GM12878 (cell line): Measurements from ENCODE around the gene RALGAPB. TPM values are rescaled to one million over a fixed set of nuclear protein-coding genes. Genes with fewer than 3 reads are reported as not detected.

Experiments used
- ATAC-seq: fragments of 200-7000 bp; cut with Tn5 transposase; 3 replicates; pipeline ENCODE4 v1.9.1; 2020; ENCODE audit warnings: mild to moderate bottlenecking, moderate library complexity
- BruUV-seq: library from RNA; stranded (reverse); fragments of 400-500 nt; replicated peaks from 2 replicates; lab custom pipeline; 2021; lab: Mats Ljungman, UMichigan
- CTCF ChIA-PET: fragments of 300-600 bp; sonication (Branson Sonifier 250); formaldehyde crosslinking; extraction: SDS; loops from one replicate; lab custom pipeline; 2021; ENCODE audit warnings: inconsistent platforms; lab: Yijun Ruan, JAX
- POLR2A ChIA-PET: fragments of 350-600 bp; formaldehyde crosslinking; extraction: SDS; loops from one replicate; lab custom pipeline; 2021; ENCODE audit warnings: inconsistent platforms; lab: Charles Lee
- RAD21 ChIA-PET: fragments of 300-600 bp; sonication (Branson Sonifier 250); formaldehyde crosslinking; loops from one replicate; lab custom pipeline; 2023; ENCODE audit warnings: antibody characterized with exemption; ENCODE audit not compliant: unreplicated experiment; lab: Charles Lee
- SMC1A ChIA-PET: fragments of 300-600 bp; sonication (Branson Sonifier 250); formaldehyde crosslinking; loops from one replicate; lab custom pipeline; 2023; ENCODE audit not compliant: unreplicated experiment, uncharacterized antibody; lab: Charles Lee
- DNase-seq: peaks from one replicate; pipeline ENCODE4 v3.0.0-alpha.2; 2011; ENCODE audit warnings: low read depth, low spot score
- FAIRE-seq: peaks from 3 replicates; lab custom pipeline; 2011; peaks lifted over from hg19 to GRCh38; lab: Jason Lieb, UNC
- H2AFZ ChIP-seq: 2 replicates; pipeline ENCODE4 v1.6.0; 2011; ENCODE audit warnings: low read depth, low read length, control low read depth; ENCODE audit not compliant: control insufficient read depth
- H3K27ac ChIP-seq: 2 replicates; pipeline ENCODE4 v1.5.1; 2011; ENCODE audit warnings: control low read depth; ENCODE audit not compliant: control insufficient read depth, insufficient read depth
- H3K27me3 ChIP-seq, 2 experiments: replicated peaks in 1 of 2; 2 replicates each; pipeline versions ENCODE4 v1.6.0 to v1.6.1; 2011; ENCODE audit warnings: low read length in 1 of 2; ENCODE audit not compliant: control insufficient read depth in 2 of 2, insufficient read depth in 2 of 2
- H3K36me3 ChIP-seq, 2 experiments: 2 replicates each; pipeline ENCODE4 v1.5.1; 2011; ENCODE audit warnings: low read length in 1 of 2; ENCODE audit not compliant: control insufficient read depth in 2 of 2, insufficient read depth in 2 of 2
- H3K4me1 ChIP-seq: 2 replicates; pipeline ENCODE4 v1.6.1; 2011; ENCODE audit warnings: mild to moderate bottlenecking, low read length, moderate library complexity, mixed read lengths; ENCODE audit not compliant: control insufficient read depth, insufficient read depth
- H3K4me2 ChIP-seq: 2 replicates; pipeline ENCODE4 v1.6.0; 2011; ENCODE audit warnings: control low read depth; ENCODE audit not compliant: control insufficient read depth, insufficient read depth
- H3K4me3 ChIP-seq: fragments of 200-600 bp; sonication (generic); 2 replicates; pipeline ENCODE4 v1.5.1; 2016
- H3K79me2 ChIP-seq: 2 replicates; pipeline ENCODE4 v1.6.0; 2011; ENCODE audit warnings: low read length; ENCODE audit not compliant: control insufficient read depth, insufficient read depth
- H3K9ac ChIP-seq: 2 replicates; pipeline ENCODE4 v1.8.0; 2011; ENCODE audit warnings: low read length, control low read depth, mixed read lengths; ENCODE audit not compliant: control insufficient read depth, insufficient read depth
- H3K9me3 ChIP-seq: replicated peaks from 3 replicates; pipeline ENCODE4 v1.5.1; 2011; ENCODE audit warnings: mild to moderate bottlenecking, low read length; ENCODE audit not compliant: control insufficient read depth, insufficient read depth
- H4K20me1 ChIP-seq: 2 replicates; pipeline ENCODE4 v1.6.0; 2011; ENCODE audit not compliant: control insufficient read depth, insufficient read depth
- POLR2A ChIP-seq: IDR thresholded peaks from 2 replicates; pipeline ENCODE4 v1.6.1; 2011; ENCODE audit warnings: low read depth, mild to moderate bottlenecking, low read length
- WGBS: methylation state at CpG from one replicate; pipeline ENCODE4 v1.1.6; 2016; ENCODE audit warnings: low lambda C conversion rate; ENCODE audit not compliant: insufficient replicate concordance, insufficient coverage; ENCODE audit errors: missing lambda C conversion rate; 5-methylcytosine and 5-hydroxymethylcytosine counted together
- in situ Hi-C: fragments of 300-500 bp; cut with MboI; formaldehyde crosslinking; loops from 9 replicates; pipeline ENCODE4 v1.14.3; 2018; ENCODE audit warnings: mixed read lengths
- intact Hi-C: fragments of 100-400 bp; cut with micrococcal nuclease; formaldehyde crosslinking; loops from one replicate; pipeline ENCODE4 v1.14.2; 2022; ENCODE audit not compliant: unreplicated experiment
- polyA plus RNA-seq, 11 experiments: library from polyadenylated mRNA; depleted of rRNA in 4 of 11; unstranded in 6 of 11; stranded (reverse) in 5 of 11; fragments of >200 nt; fragmentation: Nextera tagmentation in 4 of 11; fragmentation: Illumina TruSeq in 1 of 11; extraction: Ambion mirVana in 4 of 11; extraction: Trizol in 1 of 11; gene quantifications; 1 replicate in 1 of 11; 2 replicates in 10 of 11; pipeline versions ENCODE4 v1.2.1 to v1.2.3, GENCODE V29; 2011 to 2016; ENCODE audit warnings: inconsistent platforms in 2 of 11, missing spikeins in 2 of 11, low read depth in 1 of 11
- total RNA-seq, 4 experiments: library from RNA; depleted of rRNA in 3 of 4; stranded (reverse); fragments of >200 nt in 3 of 4; fragmentation: Illumina TruSeq in 1 of 4; extraction: Trizol in 1 of 4; gene quantifications; 2 replicates each; pipeline versions ENCODE4 v1.2.1 to v1.2.3, GENCODE V29; 2013 to 2021
- TF ChIP-seq, protein P1 (sequence below): fragments of 450-650 bp; conservative IDR thresholded peaks from 2 replicates; pipeline ENCODE4 v1.6.1; 2017; ENCODE audit warnings: mild to moderate bottlenecking, moderate library complexity

RALGAPB gene
- total and polyA plus RNA-seq, 10 of the 15 experiments (the other 5 are each of a cell fraction or from before 2014, with no cell fraction given), result 3.7 to 23.2 (median 15.5) TPM

DNA sequence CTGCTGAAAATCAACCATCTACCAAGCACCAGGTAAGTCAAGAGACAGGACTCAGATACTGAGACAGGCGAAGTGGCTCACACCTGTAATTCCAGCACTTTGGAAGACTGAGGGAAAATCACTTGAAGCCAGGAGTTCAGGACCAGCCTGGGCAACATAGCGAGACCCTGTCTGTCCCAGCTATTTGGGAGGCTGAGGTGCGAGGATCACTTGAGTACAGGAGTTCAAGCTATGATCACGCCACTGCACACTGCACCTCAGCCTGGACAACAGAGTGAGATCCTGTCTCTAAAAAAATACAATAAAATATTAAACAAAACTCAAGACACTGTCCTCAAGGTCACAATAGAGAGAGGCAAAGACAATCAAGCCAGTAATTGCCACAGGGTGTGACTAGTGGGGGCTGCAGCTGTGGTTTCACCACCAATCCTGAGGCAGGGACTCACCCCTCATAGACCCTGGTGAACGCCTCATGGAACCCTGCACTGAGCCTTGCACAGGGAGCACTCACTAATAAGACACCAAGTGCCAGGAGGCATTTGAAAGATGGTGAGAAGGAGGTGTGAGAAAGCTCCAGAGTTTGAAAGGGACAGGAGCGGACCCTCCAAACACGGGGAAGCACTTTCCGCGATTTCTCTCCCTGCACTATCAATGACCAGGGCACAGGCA is 39.2 kb upstream of the RALGAPB start:
- 32% methylated on average over 9 of the region's 9 CpGs for WGBS
- H3K4me1 ChIP-seq, result peaks cover 7% of the 10 kb centered on the region
- H3K4me2 ChIP-seq, result peak overlapping the region; percentile 87
- peak overlapping the region; percentile 96 for H3K9ac ChIP-seq
- DNase-seq, result no peak
- in situ Hi-C loops (no loop called here), intact Hi-C loops (no loop called here)
- no peaks in the 10 kb centered on the region for H3K9me3 ChIP-seq
- H3K79me2 ChIP-seq, result peaks cover 61% of the 10 kb centered on the region
- CTCF ChIA-PET, result interaction anchor here (0.7 to 6.1 kb wide), 8 partner anchors 8 to 616 kb away, joined by 3 to 112 read pairs (median 6); partner anchors contain the start of gene RALGAPB
- H3K36me3 ChIP-seq, result peaks cover 25 to 38% of the 10 kb centered on the region in 2 experiments
- H2AFZ ChIP-seq, result no peak overlapping the region
- POLR2A ChIA-PET, result interaction anchor here (1.0 to 3.1 kb wide), 4 partner anchors 14 to 40 kb away, joined by 3 to 45 read pairs (median 4); partner anchors contain the start of gene RALGAPB
- peaks cover 26% of the 10 kb centered on the region for H4K20me1 ChIP-seq
- SMC1A ChIA-PET, result interaction anchor here (1.9 to 3.1 kb wide), 3 partner anchors 9 to 39 kb away, joined by 9 to 27 read pairs (median 11); partner anchors contain the start of gene RALGAPB
- no TSS peak for BruUV-seq
- peak overlapping the region; percentile 93 for H3K4me3 ChIP-seq
- ATAC-seq, result no peak; the same call in 2 of the 3 replicates
- TF ChIP-seq, protein P1, sequence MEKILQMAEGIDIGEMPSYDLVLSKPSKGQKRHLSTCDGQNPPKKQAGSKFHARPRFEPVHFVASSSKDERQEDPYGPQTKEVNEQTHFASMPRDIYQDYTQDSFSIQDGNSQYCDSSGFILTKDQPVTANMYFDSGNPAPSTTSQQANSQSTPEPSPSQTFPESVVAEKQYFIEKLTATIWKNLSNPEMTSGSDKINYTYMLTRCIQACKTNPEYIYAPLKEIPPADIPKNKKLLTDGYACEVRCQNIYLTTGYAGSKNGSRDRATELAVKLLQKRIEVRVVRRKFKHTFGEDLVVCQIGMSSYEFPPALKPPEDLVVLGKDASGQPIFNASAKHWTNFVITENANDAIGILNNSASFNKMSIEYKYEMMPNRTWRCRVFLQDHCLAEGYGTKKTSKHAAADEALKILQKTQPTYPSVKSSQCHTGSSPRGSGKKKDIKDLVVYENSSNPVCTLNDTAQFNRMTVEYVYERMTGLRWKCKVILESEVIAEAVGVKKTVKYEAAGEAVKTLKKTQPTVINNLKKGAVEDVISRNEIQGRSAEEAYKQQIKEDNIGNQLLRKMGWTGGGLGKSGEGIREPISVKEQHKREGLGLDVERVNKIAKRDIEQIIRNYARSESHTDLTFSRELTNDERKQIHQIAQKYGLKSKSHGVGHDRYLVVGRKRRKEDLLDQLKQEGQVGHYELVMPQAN, result no peak
- TF ChIP-seq POLR2A, result peak; percentile 14; the same call in 1 of the 2 replicates
- FAIRE-seq, result no peak
- RAD21 ChIA-PET, result interaction anchor here (1.1 kb wide), 1 partner anchor 25 kb away, joined by 3 read pairs; no protein-coding TSS in a partner anchor
- peak overlapping the region; percentile 77 for H3K27ac ChIP-seq
- H3K27me3 ChIP-seq, result no peaks in the 10 kb centered on the region
